Loucy (cell line): Measurements from ENCODE around the gene SRGN.

Experiments
- H2AFZ ChIP-seq: fragments of 200-600 bp; sonication (generic); 2 replicates; pipeline ENCODE4 v1.6.0; 2016; ENCODE audit warnings: antibody characterized with exemption, mild to moderate bottlenecking, low read length, moderate library complexity
- H3F3A ChIP-seq: fragments of 200-600 bp; 2 replicates; pipeline ENCODE4 v1.6.0; 2016; ENCODE audit warnings: antibody characterized with exemption, low read depth, mild to moderate bottlenecking
- H3K27me3 ChIP-seq: fragments of 200-600 bp; sonication (generic); 2 replicates; pipeline ENCODE4 v1.6.1; 2014; ENCODE audit warnings: low read length, mild to moderate bottlenecking; ENCODE audit not compliant: insufficient read depth, poor library complexity, severe bottlenecking
- H3K36me3 ChIP-seq: fragments of 200-600 bp; sonication (generic); 2 replicates; pipeline ENCODE4 v1.6.1; 2016; ENCODE audit warnings: low read length; ENCODE audit not compliant: insufficient read depth
- H3K4me1 ChIP-seq: fragments of 200-600 bp; sonication (generic); 2 replicates; pipeline ENCODE4 v1.5.1; 2014; ENCODE audit warnings: low read length, mild to moderate bottlenecking; ENCODE audit not compliant: insufficient read depth, poor library complexity, severe bottlenecking
- H3K4me2 ChIP-seq: fragments of 200-600 bp; sonication (generic); 2 replicates; pipeline ENCODE4 v1.6.0; 2014; ENCODE audit warnings: antibody characterized with exemption, low read length, low read depth, mild to moderate bottlenecking; ENCODE audit not compliant: poor library complexity, severe bottlenecking
- H3K4me3 ChIP-seq: fragments of 200-600 bp; sonication (generic); 2 replicates; pipeline ENCODE4 v1.5.1; 2014; ENCODE audit warnings: low read length, mild to moderate bottlenecking, mixed read lengths; ENCODE audit not compliant: poor library complexity, severe bottlenecking
- H3K79me2 ChIP-seq: fragments of 200-600 bp; sonication (generic); 2 replicates; pipeline ENCODE4 v1.6.1; 2014; ENCODE audit warnings: low read length; ENCODE audit not compliant: insufficient read depth
- H3K9ac ChIP-seq: fragments of 200-600 bp; sonication (generic); 2 replicates; pipeline ENCODE4 v1.6.0; 2014; ENCODE audit warnings: mild to moderate bottlenecking, low read depth, low read length, moderate library complexity; ENCODE audit not compliant: poor library complexity, severe bottlenecking
- H3K9me2 ChIP-seq: fragments of 200-600 bp; sonication (generic); replicated peaks from 2 replicates; pipeline ENCODE4 v1.6.1; 2016; ENCODE audit warnings: low read depth, low read length, mixed read lengths
- H3K9me3 ChIP-seq: fragments of 200-600 bp; sonication (generic); 2 replicates; pipeline ENCODE4 v1.6.1; 2014; ENCODE audit warnings: mild to moderate bottlenecking, antibody characterized with exemption, low read length, low read depth; ENCODE audit not compliant: insufficient read depth
- H4K20me1 ChIP-seq: fragments of 200-600 bp; sonication (generic); 2 replicates; pipeline ENCODE4 v1.6.0; 2014; ENCODE audit warnings: antibody characterized with exemption, low read length, mild to moderate bottlenecking; ENCODE audit not compliant: insufficient read depth, poor library complexity, severe bottlenecking
- EZH2phosphoT487 ChIP-seq: fragments of 200-600 bp; IDR thresholded peaks from 2 replicates; pipeline ENCODE4 v1.6.1; 2018; ENCODE audit warnings: antibody characterized with exemption, mild to moderate bottlenecking, moderate library complexity, borderline replicate concordance
- TF ChIP-seq, protein P1 (sequence below): fragments of 200-600 bp; sonication (generic); conservative IDR thresholded peaks from 2 replicates; pipeline ENCODE4 v1.5.1; 2014; ENCODE audit warnings: mild to moderate bottlenecking, antibody characterized with exemption, low read length

Gene SRGN

DNA sequence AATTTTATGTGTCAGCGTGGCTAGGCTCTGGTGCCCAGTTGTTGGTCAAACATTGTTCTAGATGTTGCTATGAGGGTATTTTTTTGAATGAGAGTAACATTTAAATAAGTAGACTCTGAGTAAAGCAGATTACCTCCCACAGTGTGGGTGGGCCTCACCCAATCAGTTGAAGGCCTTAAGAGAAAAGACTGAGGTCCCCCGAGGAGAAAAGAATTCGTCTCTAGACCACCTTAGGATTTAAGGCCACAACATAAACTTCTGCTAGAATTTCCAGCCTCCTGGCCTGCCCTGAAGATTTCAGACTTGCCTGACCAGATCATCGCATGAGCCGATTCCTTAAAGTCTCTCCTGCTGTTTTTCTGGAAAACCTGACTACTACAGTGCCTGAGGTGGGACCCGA lies 45.1 kb upstream of the SRGN start:
- no peak for TF ChIP-seq EZH2phosphoT487
- TF ChIP-seq, protein P1, sequence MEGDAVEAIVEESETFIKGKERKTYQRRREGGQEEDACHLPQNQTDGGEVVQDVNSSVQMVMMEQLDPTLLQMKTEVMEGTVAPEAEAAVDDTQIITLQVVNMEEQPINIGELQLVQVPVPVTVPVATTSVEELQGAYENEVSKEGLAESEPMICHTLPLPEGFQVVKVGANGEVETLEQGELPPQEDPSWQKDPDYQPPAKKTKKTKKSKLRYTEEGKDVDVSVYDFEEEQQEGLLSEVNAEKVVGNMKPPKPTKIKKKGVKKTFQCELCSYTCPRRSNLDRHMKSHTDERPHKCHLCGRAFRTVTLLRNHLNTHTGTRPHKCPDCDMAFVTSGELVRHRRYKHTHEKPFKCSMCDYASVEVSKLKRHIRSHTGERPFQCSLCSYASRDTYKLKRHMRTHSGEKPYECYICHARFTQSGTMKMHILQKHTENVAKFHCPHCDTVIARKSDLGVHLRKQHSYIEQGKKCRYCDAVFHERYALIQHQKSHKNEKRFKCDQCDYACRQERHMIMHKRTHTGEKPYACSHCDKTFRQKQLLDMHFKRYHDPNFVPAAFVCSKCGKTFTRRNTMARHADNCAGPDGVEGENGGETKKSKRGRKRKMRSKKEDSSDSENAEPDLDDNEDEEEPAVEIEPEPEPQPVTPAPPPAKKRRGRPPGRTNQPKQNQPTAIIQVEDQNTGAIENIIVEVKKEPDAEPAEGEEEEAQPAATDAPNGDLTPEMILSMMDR = no peak
- H3K9me2 ChIP-seq = no peaks in the 10 kb centered on the region
- no peak overlapping the region for H3K9ac ChIP-seq
- H3K79me2 ChIP-seq = no peaks in the 10 kb centered on the region
- no peaks in the 10 kb centered on the region for H3K27me3 ChIP-seq
- H3K9me3 ChIP-seq = no peaks in the 10 kb centered on the region
- no peaks in the 10 kb centered on the region for H4K20me1 ChIP-seq
- no peaks in the 10 kb centered on the region for H3F3A ChIP-seq
- H3K4me1 ChIP-seq = no peaks in the 10 kb centered on the region
- no peak overlapping the region for H3K4me2 ChIP-seq
- H3K4me3 ChIP-seq = no peak overlapping the region
- H3K36me3 ChIP-seq = no peaks in the 10 kb centered on the region
- no peak overlapping the region for H2AFZ ChIP-seq

DNA sequence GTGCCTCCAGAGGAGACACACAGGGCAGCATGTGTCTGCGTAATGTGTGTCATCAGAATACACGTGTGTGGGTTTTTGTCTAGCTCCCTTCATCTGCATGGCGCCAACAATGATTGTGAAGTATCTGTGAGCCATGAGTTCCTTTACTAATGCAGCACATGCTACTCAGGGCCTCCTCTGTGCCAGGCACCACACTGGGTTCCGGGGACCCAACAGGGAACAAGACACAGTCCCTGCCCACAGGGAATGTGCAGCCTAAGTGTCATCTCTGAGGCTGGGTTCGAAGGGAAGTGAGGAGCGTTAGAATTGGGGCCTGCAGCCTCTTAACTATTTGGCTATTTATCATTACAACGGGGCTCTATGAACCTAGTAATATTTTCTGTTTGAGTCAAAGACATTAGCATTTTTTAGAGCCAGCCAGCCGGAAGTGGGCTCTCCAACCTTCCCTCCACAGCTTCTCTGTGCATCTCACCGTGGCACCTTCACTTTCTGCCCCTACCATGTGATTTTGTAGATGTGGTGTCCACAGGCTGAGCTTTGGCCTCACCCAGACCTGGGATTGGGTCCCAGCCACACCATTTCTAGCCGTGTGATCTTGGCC lies 43.9 kb upstream of the SRGN start:
- H3K36me3 ChIP-seq = no peaks in the 10 kb centered on the region
- H3K4me2 ChIP-seq = no peak overlapping the region
- H3K79me2 ChIP-seq = no peaks in the 10 kb centered on the region
- no peak for TF ChIP-seq EZH2phosphoT487
- TF ChIP-seq, protein P1 = no peak
- no peaks in the 10 kb centered on the region for H3K4me1 ChIP-seq
- peak overlapping the region; percentile 46; the same call in 1 of the 2 replicates for H2AFZ ChIP-seq
- H3K27me3 ChIP-seq = no peaks in the 10 kb centered on the region
- no peak overlapping the region for H3K9ac ChIP-seq
- no peaks in the 10 kb centered on the region for H4K20me1 ChIP-seq
- H3K4me3 ChIP-seq = no peak overlapping the region
- H3F3A ChIP-seq = no peaks in the 10 kb centered on the region
- H3K9me2 ChIP-seq = no peaks in the 10 kb centered on the region
- H3K9me3 ChIP-seq = no peaks in the 10 kb centered on the region

DNA sequence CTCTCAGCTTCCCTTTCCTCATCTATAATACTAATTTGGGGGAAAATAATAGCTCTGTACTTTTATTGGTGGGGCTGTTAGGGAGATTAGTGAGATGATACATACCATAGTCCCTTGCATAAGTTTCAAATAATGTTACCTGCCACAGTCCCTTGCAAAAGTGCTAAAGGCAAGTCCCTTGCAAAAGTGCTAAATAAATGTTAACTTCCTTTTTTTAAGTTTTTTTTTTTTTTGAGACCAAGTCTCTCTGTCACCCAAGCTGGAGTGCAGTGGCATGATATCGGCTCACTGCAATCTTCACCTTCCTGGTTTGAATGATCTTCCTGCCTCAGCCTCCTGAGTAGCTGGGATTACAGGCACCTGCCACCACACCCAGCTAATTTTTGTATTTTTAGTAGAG lies 43.4 kb upstream of the SRGN start:
- H3K4me2 ChIP-seq = no peak overlapping the region
- H3K9me2 ChIP-seq = no peaks in the 10 kb centered on the region
- H3F3A ChIP-seq = no peaks in the 10 kb centered on the region
- H4K20me1 ChIP-seq = no peaks in the 10 kb centered on the region
- no peaks in the 10 kb centered on the region for H3K36me3 ChIP-seq
- peak overlapping the region; percentile 46; the same call in 1 of the 2 replicates for H2AFZ ChIP-seq
- no peaks in the 10 kb centered on the region for H3K27me3 ChIP-seq
- no peak overlapping the region for H3K4me3 ChIP-seq
- H3K9me3 ChIP-seq = no peaks in the 10 kb centered on the region
- H3K4me1 ChIP-seq = no peaks in the 10 kb centered on the region
- no peak for TF ChIP-seq EZH2phosphoT487
- TF ChIP-seq, protein P1 = no peak
- no peak overlapping the region for H3K9ac ChIP-seq
- no peaks in the 10 kb centered on the region for H3K79me2 ChIP-seq
